SK-N-SH treated with all-trans-retinoic acid at 6 μM for 48 hours (cell line): Measurements from ENCODE around the gene TMEM269.

Source experiments
- ARNTL ChIP-seq: fragments of 450-650 bp; formaldehyde crosslinking; IDR thresholded peaks from 2 replicates; pipeline ENCODE4 v1.5.0; 2020; ENCODE audit warnings: low read depth, mild to moderate bottlenecking, moderate library complexity, borderline replicate concordance
- CREB5 ChIP-seq: fragments of 250-450 bp; sonication (Bioruptor Pico); IDR thresholded peaks from 2 replicates; pipeline ENCODE4 v1.5.1; 2020; ENCODE audit warnings: low read depth, mild to moderate bottlenecking, moderate library complexity
- CSDC2 ChIP-seq: fragments of 250-450 bp; sonication (Bioruptor Pico); IDR thresholded peaks from 2 replicates; pipeline ENCODE4 v1.5.0; 2020; ENCODE audit warnings: mild to moderate bottlenecking, moderate library complexity
- ESRRG ChIP-seq: fragments of 250-450 bp; sonication (Bioruptor Pico); IDR thresholded peaks from 2 replicates; pipeline ENCODE4 v1.6.1; 2021; ENCODE audit warnings: mild to moderate bottlenecking
- PATZ1 ChIP-seq: fragments of 250-450 bp; sonication (Bioruptor Pico); IDR thresholded peaks from 2 replicates; pipeline ENCODE4 v1.8.0; 2020; ENCODE audit warnings: mild to moderate bottlenecking, moderate library complexity, borderline replicate concordance
- POU6F1 ChIP-seq: fragments of 250-450 bp; sonication (Bioruptor Pico); IDR thresholded peaks from 2 replicates; pipeline ENCODE4 v1.8.0; 2021; ENCODE audit warnings: low read depth, mild to moderate bottlenecking, moderate library complexity, borderline replicate concordance
- RARB ChIP-seq: fragments of 250-450 bp; sonication (Bioruptor Pico); IDR thresholded peaks from 2 replicates; pipeline ENCODE4 v1.8.0; 2021; ENCODE audit warnings: mild to moderate bottlenecking, moderate library complexity
- SNAI2 ChIP-seq: fragments of 250-450 bp; sonication (Bioruptor Pico); IDR thresholded peaks from 2 replicates; pipeline ENCODE4 v1.5.0; 2020; ENCODE audit warnings: mild to moderate bottlenecking, moderate library complexity
- ZFP3 ChIP-seq: fragments of 250-450 bp; sonication (Bioruptor Pico); IDR thresholded peaks from 2 replicates; pipeline ENCODE4 v1.5.0; 2020; ENCODE audit warnings: mild to moderate bottlenecking, moderate library complexity
- ZFP30 ChIP-seq: fragments of 450-650 bp; formaldehyde crosslinking; IDR thresholded peaks from 2 replicates; pipeline ENCODE4 v1.5.0; 2022; ENCODE audit warnings: mild to moderate bottlenecking, moderate library complexity
- ZNF8 ChIP-seq: fragments of 450-650 bp; formaldehyde crosslinking; IDR thresholded peaks from 2 replicates; pipeline ENCODE4 v1.5.0; 2020; ENCODE audit warnings: mild to moderate bottlenecking, moderate library complexity

GRCh38 chr1:42745851-42746250, 38.9 kb upstream of the TMEM269 start:
- TF ChIP-seq ZFP30 (no peak), PATZ1 (CRISPR knock-in tag) (no peak), CSDC2 (CRISPR knock-in tag) (no peak), CREB5 (no peak), SNAI2 (CRISPR knock-in tag) (no peak), RARB (CRISPR knock-in tag) (no peak), ARNTL (CRISPR knock-in tag) (no peak), ZFP3 (CRISPR knock-in tag) (no peak), ESRRG (no peak), ZNF8 (CRISPR knock-in tag) (no peak), POU6F1 (CRISPR knock-in tag) (no peak)
